Measurements from ENCODE around the gene COMTD1.
A peak's percentile ranks its signal among the peaks of the same experiment; 100 is the strongest.

The COMTD1 gene

DNA sequence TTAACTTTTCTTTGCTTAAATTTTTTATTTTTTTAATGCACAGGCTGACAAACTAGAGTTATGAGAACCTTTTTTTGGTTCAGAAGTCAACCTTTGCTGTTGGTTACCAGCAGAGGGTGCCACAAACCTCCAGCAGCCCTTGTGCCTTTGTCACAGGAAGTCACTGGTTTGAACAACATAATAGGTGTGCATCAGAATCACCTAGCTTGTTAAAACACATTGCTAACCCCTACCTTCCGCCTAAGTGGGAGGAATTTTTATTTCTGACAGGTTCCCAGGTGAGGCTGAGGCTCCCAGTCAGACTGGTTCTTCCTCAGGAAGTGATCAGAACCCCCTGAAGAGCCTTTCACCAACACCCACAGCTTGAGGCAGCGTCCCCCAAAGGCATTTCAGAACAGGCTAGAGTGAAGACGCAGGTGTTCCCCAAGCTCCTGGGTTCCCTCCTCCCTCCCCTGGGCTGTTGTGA lies 47.8 kb downstream of the COMTD1 start:
- Histone ChIP-seq H2AFZ (ENCODE audit: low read depth, low read length) (no peak overlapping the region), H4K20me1 (ENCODE audit: insufficient read depth, low read length) (no peaks in the 10 kb centered on the region), H3K9ac (ENCODE audit: low read length) (no peak overlapping the region), H3K4me2 (ENCODE audit: low read length) (no peak overlapping the region), H3K27ac (ENCODE audit: low read length) (no peak overlapping the region), H3K27me3 (ENCODE audit: low read depth, low read length) (no peaks in the 10 kb centered on the region), H3K9me3 (ENCODE audit: insufficient read depth, low read length) (no peaks in the 10 kb centered on the region), H3K4me1 (ENCODE audit: low read length) (no peaks in the 10 kb centered on the region), H3K4me3 (ENCODE audit: low read length) (no peak overlapping the region), H3K36me3 (replicated peaks; ENCODE audit: low read depth, low read length) (no peaks in the 10 kb centered on the region), H3K79me2 (ENCODE audit: low read length) (no peaks in the 10 kb centered on the region)
- TF ChIP-seq EZH2phosphoT487 (IDR thresholded peaks at IDR 0.05; ENCODE audit: low read depth) = no peak
- TF ChIP-seq, protein P1, sequence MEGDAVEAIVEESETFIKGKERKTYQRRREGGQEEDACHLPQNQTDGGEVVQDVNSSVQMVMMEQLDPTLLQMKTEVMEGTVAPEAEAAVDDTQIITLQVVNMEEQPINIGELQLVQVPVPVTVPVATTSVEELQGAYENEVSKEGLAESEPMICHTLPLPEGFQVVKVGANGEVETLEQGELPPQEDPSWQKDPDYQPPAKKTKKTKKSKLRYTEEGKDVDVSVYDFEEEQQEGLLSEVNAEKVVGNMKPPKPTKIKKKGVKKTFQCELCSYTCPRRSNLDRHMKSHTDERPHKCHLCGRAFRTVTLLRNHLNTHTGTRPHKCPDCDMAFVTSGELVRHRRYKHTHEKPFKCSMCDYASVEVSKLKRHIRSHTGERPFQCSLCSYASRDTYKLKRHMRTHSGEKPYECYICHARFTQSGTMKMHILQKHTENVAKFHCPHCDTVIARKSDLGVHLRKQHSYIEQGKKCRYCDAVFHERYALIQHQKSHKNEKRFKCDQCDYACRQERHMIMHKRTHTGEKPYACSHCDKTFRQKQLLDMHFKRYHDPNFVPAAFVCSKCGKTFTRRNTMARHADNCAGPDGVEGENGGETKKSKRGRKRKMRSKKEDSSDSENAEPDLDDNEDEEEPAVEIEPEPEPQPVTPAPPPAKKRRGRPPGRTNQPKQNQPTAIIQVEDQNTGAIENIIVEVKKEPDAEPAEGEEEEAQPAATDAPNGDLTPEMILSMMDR (IDR thresholded peaks at IDR 0.05; ENCODE audit: low read depth, low read length) = peak; percentile 52

- H3K9me3 ChIP-seq (ENCODE audit: insufficient read depth, low read length) = no peaks in the 10 kb centered on the region
- no peaks in the 10 kb centered on the region for H4K20me1 ChIP-seq (ENCODE audit: insufficient read depth, low read length)
- H3K4me1 ChIP-seq (ENCODE audit: low read length) = no peaks in the 10 kb centered on the region
- no peak overlapping the region for H3K4me2 ChIP-seq (ENCODE audit: low read length)
- H3K4me3 ChIP-seq (ENCODE audit: low read length) = no peak overlapping the region
- TF ChIP-seq, protein P1 (IDR thresholded peaks at IDR 0.05; ENCODE audit: low read depth, low read length) = no peak
- no peak for TF ChIP-seq EZH2phosphoT487 (IDR thresholded peaks at IDR 0.05; ENCODE audit: low read depth)
- H3K27me3 ChIP-seq (ENCODE audit: low read depth, low read length) = no peaks in the 10 kb centered on the region
- peaks cover 4% of the 10 kb centered on the region for H3K36me3 ChIP-seq (replicated peaks; ENCODE audit: low read depth, low read length)
- no peaks in the 10 kb centered on the region for H3K79me2 ChIP-seq (ENCODE audit: low read length)
- H2AFZ ChIP-seq (ENCODE audit: low read depth, low read length) = no peak overlapping the region
- H3K9ac ChIP-seq (ENCODE audit: low read length) = no peak overlapping the region
- no peak overlapping the region for H3K27ac ChIP-seq (ENCODE audit: low read length)
Observed at GRCh38 chr10:75186310-75186709, 49.4 kb downstream of the COMTD1 start.

Measured in OCI-LY3 (cell line).